Activated naive CD4-positive, alpha-beta T cell treated with anti-CD3 and anti-CD28 coated beads, Interleukin-2, amount 10 ng/mL, durations not matched to agents 7 days and 5 days (primary cell): Measurements from ENCODE around the gene EMILIN1.

Experiments
- CTCF ChIA-PET: fragments of 350-600 bp; sonication (Branson Sonifier 250); formaldehyde crosslinking; loops from one replicate; lab custom pipeline; 2021; ENCODE audit warnings: antibody characterized with exemption; lab: Charles Lee
- DNase-seq: peaks from one replicate; pipeline ENCODE4 v3.0.0-alpha.2; 2020
- H3K27ac Mint-ChIP-seq: one replicate; pipeline ENCODE4 v1.8.0; 2021; ENCODE audit warnings: mild to moderate bottlenecking, moderate library complexity, mixed read lengths
- H3K27me3 Mint-ChIP-seq: one replicate; pipeline ENCODE4 v1.8.0; 2021; ENCODE audit warnings: mild to moderate bottlenecking, mixed read lengths
- H3K36me3 Mint-ChIP-seq: one replicate; pipeline ENCODE4 v1.8.0; 2021; ENCODE audit warnings: mixed read lengths
- H3K4me1 Mint-ChIP-seq: one replicate; pipeline ENCODE4 v1.8.0; 2021; ENCODE audit warnings: mixed read lengths
- H3K4me3 Mint-ChIP-seq: one replicate; pipeline ENCODE4 v1.8.0; 2021; ENCODE audit warnings: mild to moderate bottlenecking, moderate library complexity, mixed read lengths
- H3K9me3 Mint-ChIP-seq: one replicate; pipeline ENCODE4 v1.8.0; 2021; ENCODE audit warnings: mixed read lengths

EMILIN1 gene

DNA sequence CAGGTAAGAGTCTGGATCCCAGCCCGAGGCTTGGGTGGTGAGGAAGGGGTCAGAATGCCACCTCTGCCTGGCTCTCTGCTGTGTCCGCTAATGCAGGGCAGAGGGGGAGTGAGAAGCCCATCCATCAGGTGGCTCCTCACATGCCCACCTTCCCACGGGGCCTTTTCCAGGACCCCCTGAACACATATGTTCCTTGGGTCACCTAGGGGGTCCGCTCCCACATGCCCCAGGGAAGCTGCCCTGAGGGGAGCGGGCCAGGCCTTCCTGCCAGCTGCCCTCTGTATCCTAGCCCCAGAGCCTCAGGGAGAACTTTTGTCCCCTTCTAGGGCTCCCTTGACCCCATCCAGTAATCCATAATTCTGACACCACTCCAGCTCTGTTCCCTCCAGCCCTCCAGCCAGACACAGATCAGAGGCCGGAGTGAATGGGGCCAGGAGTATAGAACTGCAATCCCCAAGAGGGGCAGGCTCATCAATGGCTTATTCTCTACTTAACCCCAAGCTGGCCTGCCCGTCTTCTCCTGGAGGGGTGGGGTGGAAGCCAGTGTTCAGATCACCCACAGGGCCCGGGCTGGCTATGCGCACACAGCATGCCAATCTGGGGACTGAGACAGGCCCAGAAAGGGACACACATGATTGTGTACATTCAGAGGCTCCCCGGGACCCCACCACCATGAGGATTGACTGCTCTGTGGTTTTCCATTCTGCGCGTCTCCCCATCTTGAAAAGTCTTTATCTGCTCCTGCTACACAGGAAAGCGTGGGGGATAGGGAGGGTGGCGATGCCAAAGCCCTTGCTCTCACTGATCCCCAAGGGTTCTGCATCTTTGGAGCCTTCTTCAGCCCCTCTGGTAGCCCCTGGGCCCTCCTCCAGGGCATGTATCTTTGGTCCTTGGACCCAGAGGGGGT is 1.1 kb downstream of the EMILIN1 start:
- Mint-ChIP-seq H3K36me3 (peaks cover 2% of the 10 kb centered on the region), H3K4me3 (no peak overlapping the region), H3K4me1 (peaks cover 52% of the 10 kb centered on the region), H3K27ac (peak overlapping the region; percentile 82), H3K9me3 (no peaks in the 10 kb centered on the region), H3K27me3 (peaks cover 12% of the 10 kb centered on the region)
- CTCF ChIA-PET = interaction anchor here (0.7 to 0.9 kb wide), 2 partner anchors 29 to 697 kb away, joined by 3 to 4 read pairs; no protein-coding TSS in a partner anchor
- DNase-seq = no peak

DNA sequence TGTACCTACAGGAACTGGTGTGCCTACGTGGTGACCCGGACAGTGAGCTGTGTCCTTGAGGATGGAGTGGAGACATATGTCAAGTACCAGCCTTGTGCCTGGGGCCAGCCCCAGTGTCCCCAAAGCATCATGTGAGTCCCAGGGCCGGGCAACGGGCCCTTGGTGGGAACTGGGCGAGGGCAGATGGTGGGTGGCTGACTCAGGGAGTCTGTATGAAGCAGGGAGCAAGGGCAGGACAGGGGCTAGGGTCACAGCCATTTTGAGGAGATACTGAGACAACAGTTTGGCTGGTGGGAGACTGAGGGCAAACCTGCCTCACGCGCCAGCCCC is 1.7 kb downstream of the EMILIN1 start:
- no peaks in the 10 kb centered on the region for H3K9me3 Mint-ChIP-seq
- H3K27ac Mint-ChIP-seq = peak overlapping the region; percentile 82
- CTCF ChIA-PET = interaction anchor here (0.7 kb wide), 1 partner anchor 697 kb away, joined by 3 read pairs; no protein-coding TSS in a partner anchor
- peaks cover 2% of the 10 kb centered on the region for H3K36me3 Mint-ChIP-seq
- no peak for DNase-seq
- peaks cover 12% of the 10 kb centered on the region for H3K27me3 Mint-ChIP-seq
- no peak overlapping the region for H3K4me3 Mint-ChIP-seq
- peaks cover 52% of the 10 kb centered on the region for H3K4me1 Mint-ChIP-seq

DNA sequence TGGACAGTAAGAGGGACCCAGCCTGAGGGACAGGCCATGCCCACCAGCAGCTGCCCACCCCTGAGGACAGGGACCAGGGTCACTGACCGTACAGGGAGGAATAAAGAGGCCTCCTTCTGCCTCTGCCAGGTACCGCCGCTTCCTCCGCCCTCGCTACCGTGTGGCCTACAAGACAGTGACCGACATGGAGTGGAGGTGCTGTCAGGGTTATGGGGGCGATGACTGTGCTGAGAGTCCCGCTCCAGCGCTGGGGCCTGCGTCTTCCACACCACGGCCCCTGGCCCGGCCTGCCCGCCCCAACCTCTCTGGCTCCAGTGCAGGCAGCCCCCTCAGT is 2.2 kb downstream of the EMILIN1 start:
- Mint-ChIP-seq H3K27ac (peak overlapping the region; percentile 98), H3K4me1 (peaks cover 52% of the 10 kb centered on the region), H3K27me3 (peaks cover 12% of the 10 kb centered on the region), H3K9me3 (no peaks in the 10 kb centered on the region), H3K4me3 (peak overlapping the region; percentile 70), H3K36me3 (peaks cover 5% of the 10 kb centered on the region)
- CTCF ChIA-PET = interaction anchor here (1.0 to 3.2 kb wide), 3 partner anchors 8 to 30 kb away, joined by 4 to 21 read pairs (median 5); partner anchors contain the start of genes AGBL5 and OST4
- DNase-seq = no peak

DNA sequence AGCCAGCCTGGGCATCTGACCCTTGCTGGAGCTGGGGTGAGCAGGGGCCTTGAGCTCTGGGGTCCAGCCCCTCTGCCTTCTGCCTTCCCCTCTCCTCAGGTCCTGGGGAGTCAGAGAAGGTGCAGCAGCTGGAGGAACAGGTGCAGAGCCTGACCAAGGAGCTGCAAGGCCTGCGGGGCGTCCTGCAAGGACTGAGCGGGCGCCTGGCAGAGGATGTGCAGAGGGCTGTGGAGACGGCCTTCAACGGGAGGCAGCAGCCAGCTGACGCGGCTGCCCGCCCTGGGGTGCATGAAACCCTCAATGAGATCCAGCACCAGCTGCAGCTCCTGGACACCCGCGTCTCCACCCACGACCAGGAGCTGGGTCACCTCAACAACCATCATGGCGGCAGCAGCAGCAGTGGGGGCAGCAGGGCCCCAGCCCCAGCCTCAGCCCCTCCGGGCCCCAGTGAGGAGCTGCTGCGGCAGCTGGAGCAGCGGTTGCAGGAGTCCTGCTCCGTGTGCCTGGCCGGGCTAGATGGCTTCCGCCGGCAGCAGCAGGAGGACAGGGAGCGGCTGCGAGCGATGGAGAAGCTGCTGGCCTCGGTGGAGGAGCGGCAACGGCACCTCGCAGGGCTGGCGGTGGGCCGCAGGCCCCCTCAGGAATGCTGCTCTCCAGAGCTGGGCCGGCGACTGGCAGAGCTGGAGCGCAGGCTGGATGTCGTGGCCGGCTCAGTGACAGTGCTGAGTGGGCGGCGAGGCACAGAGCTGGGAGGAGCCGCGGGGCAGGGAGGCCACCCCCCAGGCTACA is 3.8 kb downstream of the EMILIN1 start:
- H3K4me1 Mint-ChIP-seq = peaks cover 48% of the 10 kb centered on the region
- no peak overlapping the region for H3K4me3 Mint-ChIP-seq
- H3K27ac Mint-ChIP-seq = peak overlapping the region; percentile 98
- peaks cover 3% of the 10 kb centered on the region for H3K36me3 Mint-ChIP-seq
- DNase-seq = no peak
- H3K9me3 Mint-ChIP-seq = no peaks in the 10 kb centered on the region
- peaks cover 5% of the 10 kb centered on the region for H3K27me3 Mint-ChIP-seq
- CTCF ChIA-PET = interaction anchor here (1.0 to 3.2 kb wide), 6 partner anchors 9 to 197 kb away, joined by 3 to 21 read pairs (median 4); partner anchors contain the start of gene AGBL5

DNA sequence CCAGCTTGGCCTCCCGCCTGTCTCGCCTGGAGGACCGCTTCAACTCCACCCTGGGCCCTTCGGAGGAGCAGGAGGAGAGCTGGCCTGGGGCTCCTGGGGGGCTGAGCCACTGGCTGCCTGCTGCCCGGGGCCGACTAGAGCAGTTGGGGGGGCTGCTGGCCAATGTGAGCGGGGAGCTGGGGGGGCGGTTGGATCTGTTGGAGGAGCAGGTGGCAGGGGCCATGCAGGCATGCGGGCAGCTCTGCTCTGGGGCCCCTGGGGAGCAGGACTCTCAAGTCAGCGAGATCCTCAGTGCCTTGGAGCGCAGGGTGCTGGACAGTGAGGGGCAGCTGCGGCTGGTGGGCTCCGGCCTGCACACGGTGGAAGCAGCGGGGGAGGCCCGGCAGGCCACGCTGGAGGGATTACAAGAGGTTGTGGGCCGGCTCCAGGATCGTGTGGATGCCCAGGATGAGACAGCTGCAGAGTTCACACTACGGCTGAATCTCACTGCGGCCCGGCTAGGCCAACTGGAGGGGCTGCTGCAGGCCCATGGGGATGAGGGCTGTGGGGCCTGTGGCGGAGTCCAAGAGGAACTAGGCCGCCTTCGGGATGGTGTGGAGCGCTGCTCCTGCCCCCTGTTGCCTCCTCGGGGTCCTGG is 4.5 kb downstream of the EMILIN1 start:
- H3K36me3 Mint-ChIP-seq = peaks cover 3% of the 10 kb centered on the region
- DNase-seq = no peak
- CTCF ChIA-PET = interaction anchor here (1.0 to 3.2 kb wide), 4 partner anchors 27 to 197 kb away, joined by 3 to 21 read pairs (median 6); partner anchors contain the start of gene AGBL5
- no peak overlapping the region for H3K4me3 Mint-ChIP-seq
- H3K9me3 Mint-ChIP-seq = no peaks in the 10 kb centered on the region
- no peaks in the 10 kb centered on the region for H3K27me3 Mint-ChIP-seq
- H3K4me1 Mint-ChIP-seq = peaks cover 51% of the 10 kb centered on the region
- H3K27ac Mint-ChIP-seq = peak overlapping the region; percentile 64

DNA sequence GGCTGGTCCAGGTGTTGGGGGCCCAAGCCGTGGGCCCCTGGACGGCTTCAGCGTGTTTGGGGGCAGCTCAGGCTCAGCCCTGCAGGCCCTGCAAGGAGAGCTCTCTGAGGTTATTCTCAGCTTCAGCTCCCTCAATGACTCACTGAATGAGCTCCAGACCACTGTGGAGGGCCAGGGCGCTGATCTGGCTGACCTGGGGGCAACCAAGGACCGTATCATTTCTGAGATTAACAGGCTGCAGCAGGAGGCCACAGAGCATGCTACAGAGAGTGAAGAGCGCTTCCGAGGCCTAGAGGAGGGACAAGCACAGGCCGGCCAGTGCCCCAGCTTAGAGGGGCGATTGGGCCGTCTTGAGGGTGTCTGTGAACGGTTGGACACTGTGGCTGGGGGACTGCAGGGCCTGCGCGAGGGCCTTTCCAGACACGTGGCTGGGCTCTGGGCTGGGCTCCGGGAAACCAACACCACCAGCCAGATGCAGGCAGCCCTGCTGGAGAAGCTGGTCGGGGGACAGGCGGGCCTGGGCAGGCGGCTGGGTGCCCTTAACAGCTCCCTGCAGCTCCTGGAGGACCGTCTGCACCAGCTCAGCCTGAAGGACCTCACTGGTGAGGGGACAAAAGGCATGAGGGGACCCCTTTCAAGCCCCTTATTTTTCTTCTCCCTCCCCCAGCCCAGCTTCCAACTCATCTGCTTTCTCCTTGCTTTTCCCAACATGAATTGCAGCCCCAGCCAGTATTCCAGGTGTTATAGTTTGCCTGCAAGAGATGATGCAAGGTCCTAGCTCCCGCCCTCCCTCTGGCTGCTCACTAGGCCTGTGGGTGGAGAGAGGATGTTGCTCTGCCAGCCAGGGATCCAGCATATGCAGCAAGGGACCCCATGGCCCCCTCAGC is 5.2 kb downstream of the EMILIN1 start:
- Mint-ChIP-seq H3K4me3 (no peak overlapping the region), H3K27ac (peak overlapping the region; percentile 11)

DNA sequence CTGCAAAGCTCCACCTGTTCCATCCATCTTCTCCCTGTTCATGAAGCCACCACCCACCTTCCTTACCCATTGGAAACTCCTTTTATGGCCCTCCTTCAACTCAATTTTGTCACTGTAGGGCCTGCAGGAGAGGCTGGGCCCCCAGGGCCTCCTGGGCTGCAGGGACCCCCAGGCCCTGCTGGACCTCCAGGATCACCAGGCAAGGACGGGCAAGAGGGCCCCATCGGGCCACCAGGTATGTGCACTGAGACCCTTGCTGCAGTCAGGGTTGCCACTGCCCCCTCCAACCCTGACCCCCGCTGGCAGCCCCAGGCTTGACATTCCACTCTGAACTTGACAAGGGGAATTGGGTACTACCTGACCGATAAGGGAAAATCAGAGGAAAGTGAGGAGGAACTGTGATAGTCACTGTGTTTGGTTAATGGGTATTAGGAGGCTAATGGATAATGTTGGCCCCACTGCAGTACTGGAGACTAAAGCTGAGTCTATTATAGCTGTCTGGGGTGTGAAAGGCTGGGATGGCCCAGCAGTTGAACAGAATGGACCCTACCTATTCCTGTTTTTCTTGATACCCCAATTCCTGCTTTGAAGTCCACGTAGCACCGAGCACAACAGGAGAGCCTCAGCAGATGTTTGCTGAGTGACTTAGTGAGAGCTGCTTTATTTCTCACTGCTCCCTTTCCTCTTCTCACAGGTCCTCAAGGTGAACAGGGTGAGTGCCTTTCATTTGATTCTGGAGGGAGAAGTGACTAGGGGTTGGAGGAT is 6.1 kb downstream of the EMILIN1 start:
- peaks cover 3% of the 10 kb centered on the region for H3K36me3 Mint-ChIP-seq
- H3K4me3 Mint-ChIP-seq = peak overlapping the region; percentile 80
- no peaks in the 10 kb centered on the region for H3K27me3 Mint-ChIP-seq
- H3K4me1 Mint-ChIP-seq = peaks cover 64% of the 10 kb centered on the region
- H3K9me3 Mint-ChIP-seq = no peaks in the 10 kb centered on the region
- no peak for DNase-seq
- CTCF ChIA-PET = interaction anchor here (0.5 to 1.2 kb wide), 2 partner anchors 10 to 18 kb away, joined by 3 to 4 read pairs; no protein-coding TSS in a partner anchor
- H3K27ac Mint-ChIP-seq = no peak overlapping the region

More for the DNA sequence above, 5.2 kb downstream of the EMILIN1 start:
- no peak for DNase-seq
- H3K36me3 Mint-ChIP-seq = peaks cover 3% of the 10 kb centered on the region
- CTCF ChIA-PET = interaction anchor here (1.2 to 3.2 kb wide), 3 partner anchors 9 to 122 kb away, joined by 4 to 21 read pairs (median 8); partner anchors contain the start of gene AGBL5
- H3K4me1 Mint-ChIP-seq = peaks cover 56% of the 10 kb centered on the region
- no peaks in the 10 kb centered on the region for H3K9me3 Mint-ChIP-seq
- no peaks in the 10 kb centered on the region for H3K27me3 Mint-ChIP-seq

DNA sequence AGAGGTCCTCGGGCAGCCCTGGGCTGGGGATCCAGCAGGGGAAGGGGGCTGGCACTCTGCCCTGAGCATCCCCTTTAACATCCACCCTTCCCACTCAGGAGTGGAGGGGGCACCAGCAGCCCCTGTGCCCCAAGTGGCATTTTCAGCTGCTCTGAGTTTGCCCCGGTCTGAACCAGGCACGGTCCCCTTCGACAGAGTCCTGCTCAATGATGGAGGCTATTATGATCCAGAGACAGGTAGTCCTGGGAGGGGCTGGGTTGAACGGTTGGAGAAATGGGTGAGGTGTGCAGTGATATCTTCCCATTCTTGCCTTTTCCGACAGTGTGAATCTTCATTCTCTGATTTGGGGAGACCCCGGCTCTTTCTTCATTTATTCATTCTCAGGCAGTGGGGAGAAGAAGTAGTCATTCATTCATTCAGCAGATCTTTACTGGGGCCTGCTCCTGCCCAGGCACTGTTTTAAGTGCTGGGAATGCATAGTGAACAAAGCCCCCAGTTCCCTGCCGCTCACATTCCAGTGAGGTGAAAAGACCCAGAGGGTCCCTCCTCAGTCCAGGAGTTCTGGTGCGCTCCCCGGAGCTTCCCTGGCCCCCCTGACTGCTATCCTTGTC is 6.8 kb downstream of the EMILIN1 start:
- no peaks in the 10 kb centered on the region for H3K27me3 Mint-ChIP-seq
- peak overlapping the region; percentile 80 for H3K27ac Mint-ChIP-seq
- H3K4me3 Mint-ChIP-seq = peak overlapping the region; percentile 80
- CTCF ChIA-PET = interaction anchor here (1.0 to 1.4 kb wide), 4 partner anchors 11 to 123 kb away, joined by 4 to 7 read pairs (median 5); partner anchors contain the start of gene AGBL5
- H3K9me3 Mint-ChIP-seq = no peaks in the 10 kb centered on the region
- peaks cover 69% of the 10 kb centered on the region for H3K4me1 Mint-ChIP-seq
- H3K36me3 Mint-ChIP-seq = peaks cover 4% of the 10 kb centered on the region
- no peak for DNase-seq

DNA sequence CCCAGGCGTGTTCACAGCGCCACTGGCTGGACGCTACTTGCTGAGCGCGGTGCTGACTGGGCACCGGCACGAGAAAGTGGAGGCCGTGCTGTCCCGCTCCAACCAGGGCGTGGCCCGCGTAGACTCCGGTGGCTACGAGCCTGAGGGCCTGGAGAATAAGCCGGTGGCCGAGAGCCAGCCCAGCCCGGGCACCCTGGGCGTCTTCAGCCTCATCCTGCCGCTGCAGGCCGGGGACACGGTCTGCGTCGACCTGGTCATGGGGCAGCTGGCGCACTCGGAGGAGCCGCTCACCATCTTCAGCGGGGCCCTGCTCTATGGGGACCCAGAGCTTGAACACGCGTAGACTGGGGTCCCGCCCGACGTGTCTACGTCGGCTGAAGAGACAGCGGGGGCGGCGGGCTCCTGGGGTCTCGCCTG is 7.3 kb downstream of the EMILIN1 start:
- CTCF ChIA-PET = interaction anchor here (1.0 to 1.4 kb wide), 4 partner anchors 11 to 124 kb away, joined by 4 to 7 read pairs (median 5); partner anchors contain the start of gene AGBL5
- Mint-ChIP-seq H3K4me3 (peak overlapping the region; percentile 80), H3K27ac (peak overlapping the region; percentile 80), H3K9me3 (no peaks in the 10 kb centered on the region), H3K4me1 (peaks cover 66% of the 10 kb centered on the region), H3K36me3 (peaks cover 4% of the 10 kb centered on the region), H3K27me3 (no peaks in the 10 kb centered on the region)
- DNase-seq = peak; percentile 50

DNA sequence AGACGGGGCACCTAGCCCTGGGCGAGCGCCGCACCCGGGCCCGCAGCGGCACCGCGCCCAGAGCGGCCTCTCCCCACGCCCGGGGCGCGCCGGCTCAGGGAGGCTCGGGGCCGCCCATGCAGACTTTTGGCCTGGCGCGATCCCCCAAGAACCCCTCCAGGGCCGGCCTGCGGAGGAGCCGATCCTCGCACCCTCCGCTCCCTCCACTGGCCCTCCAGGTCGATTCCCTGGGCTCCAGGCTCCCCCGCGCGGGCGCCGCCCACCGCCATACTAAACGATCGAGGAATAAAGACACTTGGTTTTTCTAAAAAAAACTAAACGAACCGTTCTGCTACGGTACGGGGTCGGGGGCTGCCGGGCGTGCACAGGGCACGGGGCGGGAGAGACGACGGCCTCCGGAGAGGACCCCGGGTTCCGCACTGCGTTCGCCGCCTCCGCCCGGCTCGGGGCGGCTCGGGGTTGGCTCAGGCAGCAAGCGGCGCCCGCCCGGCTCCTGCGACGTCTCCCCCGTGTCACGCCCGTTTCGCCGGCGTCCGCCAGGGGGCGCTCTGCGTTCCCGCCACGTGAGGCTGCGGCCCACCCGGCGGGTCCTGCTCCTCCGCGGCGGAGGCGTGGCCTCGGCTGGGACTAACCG is 7.8 kb downstream of the EMILIN1 start:
- H3K36me3 Mint-ChIP-seq = peaks cover 4% of the 10 kb centered on the region
- H3K27me3 Mint-ChIP-seq = no peaks in the 10 kb centered on the region
- H3K9me3 Mint-ChIP-seq = no peaks in the 10 kb centered on the region
- peak overlapping the region; percentile 90 for H3K27ac Mint-ChIP-seq
- peak overlapping the region; percentile 80 for H3K4me3 Mint-ChIP-seq
- CTCF ChIA-PET = interaction anchor here (1.0 to 1.4 kb wide), 5 partner anchors 11 to 124 kb away, joined by 3 to 7 read pairs (median 5); partner anchors contain the start of gene AGBL5
- peak; percentile 97 for DNase-seq
- H3K4me1 Mint-ChIP-seq = peaks cover 61% of the 10 kb centered on the region

DNA sequence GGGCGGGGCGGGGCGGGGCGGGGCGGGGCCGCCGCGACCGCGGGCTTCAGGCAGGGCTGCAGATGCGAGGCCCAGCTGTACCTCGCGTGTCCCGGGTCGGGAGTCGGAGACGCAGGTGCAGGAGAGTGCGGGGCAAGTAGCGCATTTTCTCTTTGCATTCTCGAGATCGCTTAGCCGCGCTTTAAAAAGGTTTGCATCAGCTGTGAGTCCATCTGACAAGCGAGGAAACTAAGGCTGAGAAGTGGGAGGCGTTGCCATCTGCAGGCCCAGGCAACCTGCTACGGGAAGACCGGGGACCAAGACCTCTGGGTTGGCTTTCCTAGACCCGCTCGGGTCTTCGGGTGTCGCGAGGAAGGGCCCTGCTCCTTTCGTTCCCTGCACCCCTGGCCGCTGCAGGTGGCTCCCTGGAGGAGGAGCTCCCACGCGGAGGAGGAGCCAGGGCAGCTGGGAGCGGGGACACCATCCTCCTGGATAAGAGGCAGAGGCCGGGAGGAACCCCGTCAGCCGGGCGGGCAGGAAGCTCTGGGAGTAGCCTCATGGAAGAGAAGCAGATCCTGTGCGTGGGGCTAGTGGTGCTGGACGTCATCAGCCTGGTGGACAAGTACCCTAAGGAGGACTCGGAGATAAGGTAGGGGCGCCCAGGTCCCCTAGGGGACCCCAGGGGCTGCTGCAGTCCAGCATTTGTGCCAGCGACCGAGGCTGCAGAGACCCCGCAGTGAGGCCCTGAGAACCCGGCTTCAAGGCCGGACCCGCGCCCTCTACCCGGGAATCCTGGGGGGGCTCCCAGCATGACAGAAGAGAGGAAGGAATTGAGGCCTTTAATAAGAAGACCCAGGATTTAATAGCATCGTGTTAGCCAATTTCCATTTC is 8.5 kb downstream of the EMILIN1 start, which contains the start of gene KHK:
Gene KHK, plus strand, starts transcription at position 49 of the 870 bp plus-strand sequence. Its CDS starts 488 bp downstream, at position 537.
- DNase-seq = peak; percentile 57
- no peaks in the 10 kb centered on the region for H3K27me3 Mint-ChIP-seq
- H3K27ac Mint-ChIP-seq = peak within 1 kb of the TSS; percentile 90
- H3K36me3 Mint-ChIP-seq = peaks cover 4% of the 10 kb centered on the region
- peak within 1 kb of the TSS; percentile 80 for H3K4me3 Mint-ChIP-seq
- no peaks in the 10 kb centered on the region for H3K9me3 Mint-ChIP-seq
- CTCF ChIA-PET = interaction anchor here (0.9 to 2.6 kb wide), 6 partner anchors 10 to 216 kb away, joined by 3 to 10 read pairs (median 3); no protein-coding TSS in a partner anchor
- H3K4me1 Mint-ChIP-seq = peaks cover 56% of the 10 kb centered on the region
